ENCODE results near the gene TMEM196. TPM values are rescaled to one million over a fixed set of nuclear protein-coding genes. Genes with fewer than 3 reads are reported as not detected.

Gene TMEM196
- total and polyA plus RNA-seq, 2 donors (not counting 1 experiment from before 2014, with no cell fraction given): not detected

GRCh38 chr7:19701471-19701870, 71.9 kb downstream of the TMEM196 start:
- Histone ChIP-seq H3K27me3 (replicated peaks in 1 of 4; ENCODE audit: control extremely low read depth in 1 of 4, control insufficient read depth in 3 of 4, insufficient read depth in 4 of 4, low read length in 3 of 4) (no peaks in the 10 kb centered on the region), H3K4me1 (ENCODE audit: control insufficient read depth in 2 of 2, insufficient read depth in 2 of 2, low read length in 2 of 2) (no peaks in the 10 kb centered on the region), H3K9me3 (ENCODE audit: control extremely low read depth in 1 of 3, control insufficient read depth in 2 of 3, insufficient read depth in 1 of 3, low read length in 2 of 3) (no peaks in the 10 kb centered on the region), H3K4me2 (replicated peaks; ENCODE audit: low read depth, low read length, poor library complexity, severe bottlenecking) (no peak overlapping the region), H3K79me2 (ENCODE audit: control insufficient read depth, insufficient read depth, low read length) (peaks cover 11% of the 10 kb centered on the region), H2AFZ (ENCODE audit: insufficient read depth, low read depth, low read length, poor library complexity, severe bottlenecking) (no peak overlapping the region), H3K27ac (ENCODE audit: low read length in 2 of 2) (no peak overlapping the region), H3K9ac (ENCODE audit: low read length) (no peak overlapping the region), H3K4me3 (ENCODE audit: control extremely low read depth in 1 of 5, extremely low read depth in 1 of 5, insufficient read depth in 1 of 5, low read depth in 2 of 5, low read length in 4 of 5) (no peak overlapping the region), H4K20me1 (ENCODE audit: control insufficient read depth, insufficient read depth, low read length, poor library complexity, severe bottlenecking) (no peaks in the 10 kb centered on the region), H3K36me3 (replicated peaks in 1 of 2; ENCODE audit: control extremely low read depth in 1 of 2, control insufficient read depth in 1 of 2, extremely low read depth in 1 of 2, insufficient read depth in 2 of 2, low read length in 1 of 2) (peaks cover 14 to 26% of the 10 kb centered on the region in 2 experiments)
- ATAC-seq (ENCODE audit: low read depth) (no peak), DNase-seq (no peak)
- H3K27ac Mint-ChIP-seq: no peak overlapping the region
- ChIA-PET POLR2A (no interaction called here), CTCF (interaction anchor here (2.5 kb wide), 1 partner anchor 13 kb away, joined by 17 read pairs; no protein-coding TSS in a partner anchor)
- no peaks in the 10 kb centered on the region for H3K27me3 Mint-ChIP-seq
- WGBS (ENCODE audit: insufficient coverage): no CpG with 5 or more reads among the region's 4 CpGs
- no peak overlapping the region for H3K4me3 Mint-ChIP-seq
- TF ChIP-seq EZH2 (IDR thresholded peaks at IDR 0.05; ENCODE audit: borderline replicate concordance, insufficient read depth, low read depth, low read length, poor library complexity, severe bottlenecking) (no peak), CTCF (IDR thresholded peaks at IDR 0.05) (no peak)
- H3K4me1 Mint-ChIP-seq: peaks cover 6% of the 10 kb centered on the region
- intact Hi-C loops (cut with micrococcal nuclease): no loop called here
- H3K9me3 Mint-ChIP-seq (ENCODE audit: insufficient read depth): no peaks in the 10 kb centered on the region

- DNase-seq: no peak
- H3K9me3 ChIP-seq (ENCODE audit: control extremely low read depth in 1 of 3, control insufficient read depth in 2 of 3, insufficient read depth in 1 of 3, low read length in 2 of 3): no peaks in the 10 kb centered on the region
- no CpG with 5 or more reads among the region's 3 CpGs for WGBS (ENCODE audit: insufficient coverage)
- no peaks in the 10 kb centered on the region for H3K9me3 Mint-ChIP-seq (ENCODE audit: insufficient read depth)
- H4K20me1 ChIP-seq (ENCODE audit: control insufficient read depth, insufficient read depth, low read length, poor library complexity, severe bottlenecking): no peaks in the 10 kb centered on the region
- no peaks in the 10 kb centered on the region for H3K4me1 ChIP-seq (ENCODE audit: control insufficient read depth in 2 of 2, insufficient read depth in 2 of 2, low read length in 2 of 2)
- H3K4me3 Mint-ChIP-seq: no peak overlapping the region
- no peak overlapping the region for H3K9ac ChIP-seq (ENCODE audit: low read length)
- TF ChIP-seq CTCF (IDR thresholded peaks at IDR 0.05) (no peak), EZH2 (IDR thresholded peaks at IDR 0.05; ENCODE audit: borderline replicate concordance, insufficient read depth, low read depth, low read length, poor library complexity, severe bottlenecking) (no peak)
- ATAC-seq (ENCODE audit: low read depth): no peak
- no peak overlapping the region for H3K4me2 ChIP-seq (replicated peaks; ENCODE audit: low read depth, low read length, poor library complexity, severe bottlenecking)
- intact Hi-C loops (cut with micrococcal nuclease): no loop called here
- no peaks in the 10 kb centered on the region for H3K27me3 ChIP-seq (replicated peaks in 1 of 4; ENCODE audit: control extremely low read depth in 1 of 4, control insufficient read depth in 3 of 4, insufficient read depth in 4 of 4, low read length in 3 of 4)
- ChIA-PET CTCF (interaction anchor here (2.5 kb wide), 1 partner anchor 13 kb away, joined by 17 read pairs; no protein-coding TSS in a partner anchor), POLR2A (interaction anchor here (0.5 kb wide), 1 partner anchor 56 kb away, joined by 4 read pairs; no protein-coding TSS in a partner anchor)
- peaks cover 2% of the 10 kb centered on the region for H3K4me1 Mint-ChIP-seq
- H3K4me3 ChIP-seq (ENCODE audit: control extremely low read depth in 1 of 5, extremely low read depth in 1 of 5, insufficient read depth in 1 of 5, low read depth in 2 of 5, low read length in 4 of 5): no peak overlapping the region
- H3K27ac ChIP-seq (ENCODE audit: low read length in 2 of 2): no peak overlapping the region
- H2AFZ ChIP-seq (ENCODE audit: insufficient read depth, low read depth, low read length, poor library complexity, severe bottlenecking): no peak overlapping the region
- H3K27ac Mint-ChIP-seq: no peak overlapping the region
- H3K79me2 ChIP-seq (ENCODE audit: control insufficient read depth, insufficient read depth, low read length): peaks cover 7% of the 10 kb centered on the region
- peaks cover 14 to 29% of the 10 kb centered on the region in 2 experiments for H3K36me3 ChIP-seq (replicated peaks in 1 of 2; ENCODE audit: control extremely low read depth in 1 of 2, control insufficient read depth in 1 of 2, extremely low read depth in 1 of 2, insufficient read depth in 2 of 2, low read length in 1 of 2)
- H3K27me3 Mint-ChIP-seq: no peaks in the 10 kb centered on the region
Observed at GRCh38 chr7:19700936-19701335, 72.5 kb downstream of the TMEM196 start.
